ENCODE measurements around the gene ISCU. TPM values are rescaled to one million over a fixed set of nuclear protein-coding genes. Genes with fewer than 3 reads are reported as not detected.
A peak's percentile ranks its signal among the peaks of the same experiment; 100 is the strongest.

The ISCU gene
- total and polyA plus RNA-seq, 8 donors = 34.1 to 126 (median 45.1) TPM

DNA sequence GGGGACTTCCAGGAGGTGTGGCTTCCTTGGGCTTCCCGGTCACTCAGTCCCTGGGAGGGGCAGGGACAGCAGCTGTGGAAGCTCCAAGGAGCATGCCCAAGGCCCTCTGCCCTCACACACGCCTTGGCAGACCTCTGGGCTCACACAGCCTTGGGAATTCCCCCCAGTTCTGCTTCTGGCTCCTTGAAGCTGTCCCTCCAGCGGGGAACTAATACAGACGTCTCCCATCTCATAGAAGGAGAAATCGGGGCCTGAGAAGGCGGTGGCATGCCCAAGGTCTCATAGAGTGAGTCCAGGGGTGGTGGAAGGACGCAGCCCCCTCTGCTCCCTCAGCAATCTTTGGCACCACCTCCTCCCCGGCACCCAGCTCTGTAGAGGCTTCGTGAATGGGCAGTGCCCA is 51.2 kb downstream of the ISCU start:
- intact Hi-C loops (cut with DNase I) = loop anchor here in 1 of 3 donors (5.0 kb wide), 1 partner anchor 41 kb away; no protein-coding TSS in a partner anchor
- FAIRE-seq (no peak), DNase-seq (peak in 2 of 6 donors; percentile 42 to 49), ATAC-seq (peak in 2 of 4 donors; percentile 37 to 71)
- TF ChIP-seq, protein P1, sequence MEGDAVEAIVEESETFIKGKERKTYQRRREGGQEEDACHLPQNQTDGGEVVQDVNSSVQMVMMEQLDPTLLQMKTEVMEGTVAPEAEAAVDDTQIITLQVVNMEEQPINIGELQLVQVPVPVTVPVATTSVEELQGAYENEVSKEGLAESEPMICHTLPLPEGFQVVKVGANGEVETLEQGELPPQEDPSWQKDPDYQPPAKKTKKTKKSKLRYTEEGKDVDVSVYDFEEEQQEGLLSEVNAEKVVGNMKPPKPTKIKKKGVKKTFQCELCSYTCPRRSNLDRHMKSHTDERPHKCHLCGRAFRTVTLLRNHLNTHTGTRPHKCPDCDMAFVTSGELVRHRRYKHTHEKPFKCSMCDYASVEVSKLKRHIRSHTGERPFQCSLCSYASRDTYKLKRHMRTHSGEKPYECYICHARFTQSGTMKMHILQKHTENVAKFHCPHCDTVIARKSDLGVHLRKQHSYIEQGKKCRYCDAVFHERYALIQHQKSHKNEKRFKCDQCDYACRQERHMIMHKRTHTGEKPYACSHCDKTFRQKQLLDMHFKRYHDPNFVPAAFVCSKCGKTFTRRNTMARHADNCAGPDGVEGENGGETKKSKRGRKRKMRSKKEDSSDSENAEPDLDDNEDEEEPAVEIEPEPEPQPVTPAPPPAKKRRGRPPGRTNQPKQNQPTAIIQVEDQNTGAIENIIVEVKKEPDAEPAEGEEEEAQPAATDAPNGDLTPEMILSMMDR (IDR thresholded peaks at IDR 0.05) = no peak
- 46 to 50% methylated on average over 9 of the region's 9 CpGs for WGBS, 2 donors
- Histone ChIP-seq H3K36me3 (no peaks in the 10 kb centered on the region), H3K4me3 (no peak overlapping the region), H3K27ac (no peak overlapping the region), H3K27me3 (no peaks in the 10 kb centered on the region), H3K9me3 (no peaks in the 10 kb centered on the region), H3K4me1 (no peaks in the 10 kb centered on the region)

DNA sequence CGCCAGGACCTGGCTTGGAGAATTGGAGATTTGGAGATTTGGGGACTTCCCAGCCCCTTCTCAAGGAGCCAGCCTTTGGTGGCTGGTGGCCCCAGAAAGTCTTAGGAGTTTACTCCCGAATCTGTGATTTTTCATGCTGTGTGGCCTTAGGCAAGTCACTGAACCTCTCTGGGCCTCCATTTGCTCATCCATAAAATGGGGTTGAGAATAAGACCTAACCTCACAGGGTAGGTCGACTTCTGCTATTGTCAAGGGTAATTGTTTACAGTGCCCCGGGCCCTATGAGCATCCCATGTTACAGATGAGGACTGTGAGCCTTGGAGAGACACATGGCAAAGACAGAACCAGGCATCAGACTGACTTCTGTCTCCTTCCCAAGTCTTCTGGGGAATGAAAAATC is 51.6 kb downstream of the ISCU start:
- H3K36me3 ChIP-seq = no peaks in the 10 kb centered on the region
- TF ChIP-seq, protein P1 (IDR thresholded peaks at IDR 0.05) = no peak
- 53 to 71% methylated on average over 4 of the region's 4 CpGs for WGBS, 2 donors
- intact Hi-C loops (cut with DNase I) = loop anchor here in 1 of 3 donors (5.0 kb wide), 1 partner anchor 42 kb away; no protein-coding TSS in a partner anchor
- no peak overlapping the region for H3K27ac ChIP-seq
- H3K9me3 ChIP-seq = no peaks in the 10 kb centered on the region
- DNase-seq (no peak), FAIRE-seq (no peak), ATAC-seq (no peak)
- no peaks in the 10 kb centered on the region for H3K27me3 ChIP-seq
- H3K4me3 ChIP-seq = no peak overlapping the region
- H3K4me1 ChIP-seq = no peaks in the 10 kb centered on the region

DNA sequence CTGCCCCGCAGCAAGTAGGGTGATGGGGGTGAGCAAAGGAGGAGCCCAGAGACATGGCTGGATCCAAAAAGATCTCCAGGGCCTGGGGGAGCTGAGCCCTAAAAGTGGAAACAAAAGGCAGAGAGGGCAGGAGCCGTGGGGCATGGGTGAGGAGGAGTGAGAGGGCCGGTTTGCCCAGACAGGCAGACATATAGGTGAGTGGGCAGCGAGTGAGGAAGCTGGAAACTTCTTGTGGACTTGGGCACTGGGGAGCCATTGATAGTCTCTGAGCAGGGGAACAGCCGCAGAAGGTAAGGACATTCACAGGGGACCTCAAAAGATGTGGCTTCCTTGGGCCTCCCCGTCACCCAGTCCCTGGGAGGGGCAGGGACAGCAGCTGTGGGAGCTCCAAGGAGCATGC is 52.2 kb downstream of the ISCU start:
- FAIRE-seq = no peak
- TF ChIP-seq, protein P1 (IDR thresholded peaks at IDR 0.05) = no peak
- Histone ChIP-seq H3K9me3 (no peaks in the 10 kb centered on the region), H3K27me3 (no peaks in the 10 kb centered on the region), H3K4me1 (no peaks in the 10 kb centered on the region), H3K36me3 (no peaks in the 10 kb centered on the region), H3K27ac (no peak overlapping the region), H3K4me3 (no peak overlapping the region)
- intact Hi-C loops (cut with DNase I) = loop anchor here in 2 of 3 donors (5.0 kb wide), 1 partner anchor 42 kb away; no protein-coding TSS in a partner anchor
- DNase-seq = no peak
- no peak for ATAC-seq
- WGBS, 2 donors = 70 to 86% methylated on average over 6 of the region's 6 CpGs

DNA sequence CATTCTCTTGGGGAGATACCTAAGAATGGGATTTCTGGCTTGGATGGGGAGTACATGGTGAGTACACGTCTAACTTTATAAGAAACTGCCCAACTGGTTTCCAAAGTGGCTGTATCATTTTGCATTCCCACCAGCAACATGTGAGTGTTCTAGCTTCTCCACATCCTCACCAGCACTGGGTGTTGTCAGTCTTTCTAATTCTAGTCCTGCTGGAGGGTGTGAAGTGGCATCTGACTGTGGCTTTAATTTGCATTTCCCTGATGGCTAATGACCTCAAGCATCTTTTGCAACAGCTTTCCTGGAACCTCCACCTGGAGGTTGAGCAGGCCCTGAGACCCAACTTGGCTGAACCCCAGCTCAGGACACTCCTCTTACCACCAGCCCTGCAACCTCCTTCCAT is 53.5 kb downstream of the ISCU start:
- FAIRE-seq (no peak), DNase-seq (no peak), ATAC-seq (no peak)
- TF ChIP-seq, protein P1 (IDR thresholded peaks at IDR 0.05) = no peak
- intact Hi-C loops (cut with DNase I) = loop anchor here in 1 of 3 donors (5.0 kb wide), 1 partner anchor 44 kb away; no protein-coding TSS in a partner anchor
- 74 to 80% methylated on average over 1 of the region's 1 CpG for WGBS, 2 donors
- Histone ChIP-seq H3K9me3 (no peaks in the 10 kb centered on the region), H3K27me3 (no peaks in the 10 kb centered on the region), H3K36me3 (no peaks in the 10 kb centered on the region), H3K27ac (no peak overlapping the region), H3K4me3 (no peak overlapping the region), H3K4me1 (no peaks in the 10 kb centered on the region)

DNA sequence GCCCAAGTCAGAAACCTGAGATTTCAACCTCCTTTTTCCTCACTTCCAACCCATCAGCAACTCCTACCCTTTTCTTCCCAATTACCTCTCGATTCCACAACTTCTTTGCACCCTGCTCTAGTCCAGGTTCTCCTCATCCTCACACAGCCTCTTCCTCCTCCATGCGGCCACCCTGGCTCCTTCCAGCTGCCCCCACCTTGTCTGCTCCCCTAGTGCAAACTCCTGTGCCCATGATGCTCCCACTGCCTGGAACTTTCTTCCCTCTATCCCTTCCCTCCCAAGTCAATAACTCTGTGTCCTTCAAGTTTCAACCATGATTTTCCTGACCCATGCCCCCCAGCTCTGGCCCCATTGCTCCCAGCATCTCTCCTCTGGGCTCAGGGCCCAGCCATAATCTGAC is 54.0 kb downstream of the ISCU start:
- TF ChIP-seq, protein P1 (IDR thresholded peaks at IDR 0.05) = no peak
- DNase-seq (no peak), ATAC-seq (no peak), FAIRE-seq (no peak)
- no peak overlapping the region for H3K27ac ChIP-seq
- no peaks in the 10 kb centered on the region for H3K36me3 ChIP-seq
- no peaks in the 10 kb centered on the region for H3K9me3 ChIP-seq
- no peaks in the 10 kb centered on the region for H3K27me3 ChIP-seq
- H3K4me3 ChIP-seq = no peak overlapping the region
- no peaks in the 10 kb centered on the region for H3K4me1 ChIP-seq
- intact Hi-C loops (cut with DNase I) = loop anchor here in 1 of 3 donors (5.0 kb wide), 1 partner anchor 44 kb away; no protein-coding TSS in a partner anchor
- 74 to 84% methylated on average over 2 of the region's 2 CpGs for WGBS, 2 donors
